NOMO-1 treated with dmso at 0.1 percent for 144 hours (cell line): ENCODE results near the gene SORCS2.
"Not testable (repeated sequence)": the region's sequence is repeated elsewhere in the genome, so short reads cannot be mapped to it uniquely, and the experiment has no call there.

Source experiments
- DNase-seq: peaks from one replicate; lab custom pipeline; 2025; ENCODE audit not compliant: unreplicated experiment; lab: John Stamatoyannopoulos, UW

The SORCS2 gene

DNA sequence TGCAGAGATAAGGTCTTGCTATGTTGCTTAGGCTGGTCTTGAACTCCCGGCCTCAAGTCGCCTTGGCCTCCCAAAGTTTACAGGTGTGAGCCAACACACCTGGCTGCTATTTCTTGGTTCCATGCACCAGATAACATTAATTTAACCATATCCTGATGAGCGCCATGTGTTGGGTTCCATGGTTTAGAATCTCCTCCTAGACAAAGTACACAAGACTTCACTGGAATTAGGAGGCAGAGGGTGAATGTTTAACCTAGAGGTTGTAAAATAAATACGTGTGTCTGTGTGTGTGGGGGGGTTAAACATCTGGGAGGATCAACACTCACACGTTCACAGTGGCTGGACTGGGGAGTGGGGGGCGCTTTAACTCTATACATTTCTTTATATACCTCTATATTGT, 32.4 kb upstream of the SORCS2 start:
- no peak for DNase-seq

DNA sequence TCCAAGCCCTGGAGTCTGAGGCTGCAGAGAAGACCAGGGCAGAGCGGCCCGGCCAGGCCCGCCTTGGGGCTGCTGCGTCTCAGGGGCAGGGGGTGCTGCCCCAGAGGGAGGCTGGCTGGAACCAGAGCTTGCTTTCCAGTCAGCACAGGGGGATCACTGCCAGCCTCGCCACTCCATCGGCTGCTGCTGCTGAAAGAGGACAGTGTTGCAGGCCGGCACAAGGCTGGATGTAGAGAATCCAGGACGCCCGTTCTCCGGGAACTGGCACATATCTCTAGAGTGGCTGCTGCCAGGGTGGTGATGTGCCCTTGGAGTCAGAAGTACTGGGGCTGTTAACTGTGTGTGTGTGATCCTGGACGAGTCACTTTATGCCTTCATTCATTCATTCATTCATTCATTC, 31.9 kb upstream of the SORCS2 start:
- no peak for DNase-seq

GRCh38 chr4:7160951-7161440, 31.3 kb upstream of the SORCS2 start:
- DNase-seq = no peak

DNA sequence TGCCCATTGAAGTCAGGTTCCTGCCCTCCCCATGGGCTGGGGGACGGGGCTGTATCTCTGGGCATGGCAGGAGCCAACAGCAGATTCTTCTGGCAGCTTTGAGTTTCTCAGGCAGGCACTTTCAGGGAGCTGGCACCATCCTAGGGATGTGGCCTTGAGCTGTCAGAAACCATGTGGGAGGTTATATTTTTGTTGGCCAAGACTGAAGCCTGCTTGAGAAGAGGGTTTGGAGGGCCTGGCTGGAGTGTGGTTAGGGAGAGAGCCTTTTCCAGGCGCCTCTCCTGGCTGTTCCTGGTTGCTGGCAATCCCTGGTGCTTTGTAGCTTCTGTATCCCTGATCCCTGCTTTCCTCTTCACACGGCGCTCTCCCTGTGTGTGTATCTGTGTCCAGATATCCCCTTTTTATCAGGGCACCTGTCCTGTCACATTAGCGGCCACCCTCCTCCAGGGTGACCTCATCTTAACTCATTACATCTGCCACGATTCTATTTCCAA, 30.6 kb upstream of the SORCS2 start:
- no peak for DNase-seq

GRCh38 chr4:7165056-7165873, 27.1 kb upstream of the SORCS2 start:
- not testable (repeated sequence) for DNase-seq

GRCh38 chr4:7165874-7166201, 26.5 kb upstream of the SORCS2 start:
- no peak for DNase-seq

- no peak for DNase-seq
These were observed 26.1 kb upstream of the SORCS2 start for GRCh38 chr4:7166237-7166636.

- no peak for DNase-seq
These were observed 25.2 kb upstream of the SORCS2 start for GRCh38 chr4:7166981-7167700.

DNA sequence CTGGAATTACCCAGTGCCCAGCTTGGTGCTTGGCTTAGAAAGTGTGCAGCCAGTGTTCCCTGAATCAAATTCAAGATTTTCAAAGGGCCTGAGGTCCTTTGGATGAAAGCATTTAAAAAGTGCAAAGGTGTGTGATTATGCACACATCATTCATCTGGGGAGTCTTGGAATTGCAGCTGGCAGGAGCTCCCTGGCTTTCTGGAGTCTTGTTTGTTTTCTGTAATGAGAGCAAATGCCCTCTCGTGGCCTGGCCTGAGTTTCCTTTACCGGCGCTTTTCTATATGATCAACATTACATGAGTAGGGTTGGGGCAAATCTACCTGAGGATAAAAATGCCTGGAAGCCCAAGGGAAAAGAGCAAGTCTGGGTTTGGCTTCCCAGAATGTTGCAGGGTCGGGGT, 24.6 kb upstream of the SORCS2 start:
- no peak for DNase-seq

DNA sequence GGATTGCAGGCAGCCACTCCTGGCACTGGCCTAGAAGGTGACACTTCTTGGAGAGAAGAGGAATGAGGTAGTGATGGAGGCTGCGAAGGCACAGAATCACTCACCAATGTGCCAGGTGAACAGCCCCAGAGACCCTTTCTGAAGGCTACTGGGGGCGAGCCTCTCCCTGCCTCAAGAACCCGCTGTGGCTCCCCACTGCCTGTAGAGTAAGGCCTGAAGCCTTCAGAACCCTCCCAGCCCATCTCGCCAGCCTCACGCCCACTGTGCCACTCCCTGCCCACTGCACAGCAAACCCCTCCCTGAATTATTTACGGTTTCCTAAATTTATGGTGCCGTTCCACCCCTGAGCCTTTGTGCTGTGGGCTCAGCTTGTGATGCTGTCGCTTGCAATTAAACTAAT, 24.2 kb upstream of the SORCS2 start:
- DNase-seq = no peak

- no peak for DNase-seq
These were observed 23.2 kb upstream of the SORCS2 start for GRCh38 chr4:7169134-7169533.

DNA sequence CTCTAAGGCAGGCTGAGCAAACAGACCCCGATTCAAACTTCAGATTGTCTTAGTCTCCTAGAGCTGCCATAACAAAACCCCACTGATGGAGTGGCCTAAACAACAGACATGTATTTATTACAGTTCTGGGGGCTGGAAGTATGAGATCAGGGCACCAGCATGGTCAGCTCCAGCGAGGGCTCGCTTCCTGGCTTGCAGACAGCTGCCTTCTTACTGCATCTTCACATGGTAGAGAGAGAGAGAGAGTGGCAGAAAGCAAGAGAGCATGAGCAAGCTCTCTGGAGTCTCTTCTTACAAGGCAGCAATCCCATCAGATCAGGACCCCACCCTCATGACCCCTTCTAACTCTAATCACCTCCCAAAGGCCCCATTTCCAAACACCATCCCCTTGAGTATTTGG, 22.3 kb upstream of the SORCS2 start:
- no peak for DNase-seq

GRCh38 chr4:7171191-7171900, 21.0 kb upstream of the SORCS2 start:
- no peak for DNase-seq

DNA sequence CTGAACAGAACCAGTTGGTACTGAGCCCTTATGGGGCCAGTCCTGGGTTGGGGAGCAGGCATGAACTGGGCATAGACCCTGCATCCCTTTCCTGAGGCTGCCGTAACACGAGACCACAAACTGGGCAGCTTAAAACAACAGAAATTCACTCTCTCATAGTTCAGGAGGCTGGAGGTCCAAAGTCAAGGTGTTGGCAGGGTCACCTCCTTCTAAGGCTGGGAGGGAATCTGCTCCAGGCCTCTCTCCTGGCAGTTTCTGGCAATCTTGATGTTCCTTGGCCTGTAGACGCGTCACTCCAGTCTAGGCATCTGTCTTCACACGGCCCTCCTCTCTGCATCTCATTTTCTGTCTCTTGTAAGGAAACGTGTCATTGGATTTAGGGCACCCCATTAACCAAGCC, 19.8 kb upstream of the SORCS2 start:
- no peak for DNase-seq

DNA sequence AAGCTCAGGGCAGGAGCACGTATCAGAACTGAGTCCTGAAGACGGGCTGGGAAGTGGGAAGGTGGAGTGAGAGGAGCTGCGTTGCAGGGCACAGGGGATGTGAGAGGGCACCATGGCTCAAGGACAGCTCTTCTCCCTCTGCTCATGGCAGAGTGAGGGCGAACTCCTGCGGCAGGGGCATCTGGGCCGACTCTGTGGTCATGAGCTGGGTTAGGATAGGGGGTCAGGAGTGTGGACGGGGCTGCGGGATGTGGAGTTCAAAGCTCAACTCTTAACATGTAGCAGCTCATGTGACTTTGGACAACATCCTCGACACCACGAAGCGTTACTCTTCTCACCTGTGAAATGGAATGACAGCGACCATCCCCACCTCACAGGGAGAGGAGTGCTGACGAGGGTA, 19.4 kb upstream of the SORCS2 start:
- no peak for DNase-seq

DNA sequence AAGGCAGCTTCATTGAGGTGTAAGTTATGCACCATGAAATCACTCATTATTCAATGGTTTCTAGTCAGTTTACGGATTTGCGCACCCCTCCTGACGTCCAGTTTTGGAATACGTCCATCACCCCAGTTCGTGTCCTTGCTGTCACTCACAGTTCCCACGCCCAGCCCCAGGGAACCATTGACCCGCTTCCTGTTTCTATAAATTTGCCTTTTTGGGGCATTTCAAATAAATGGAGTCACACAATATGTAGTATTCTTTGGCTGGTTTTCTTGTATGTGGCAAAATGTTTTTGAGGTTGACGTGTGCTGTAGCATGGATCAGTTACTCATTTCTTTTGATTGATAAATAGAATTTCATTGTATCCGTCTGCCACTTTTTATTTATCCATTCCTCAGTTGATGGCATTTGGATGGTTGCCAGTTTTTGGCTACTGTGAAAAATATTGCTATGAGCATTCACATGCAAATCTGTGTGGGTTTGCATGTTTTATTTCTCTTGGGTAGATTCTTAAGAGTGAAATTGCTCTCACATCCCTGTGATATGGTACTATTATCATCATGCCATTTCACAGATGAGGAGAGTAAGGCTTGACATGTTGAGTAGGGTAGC, 18.4 kb upstream of the SORCS2 start:
- no peak for DNase-seq

DNA sequence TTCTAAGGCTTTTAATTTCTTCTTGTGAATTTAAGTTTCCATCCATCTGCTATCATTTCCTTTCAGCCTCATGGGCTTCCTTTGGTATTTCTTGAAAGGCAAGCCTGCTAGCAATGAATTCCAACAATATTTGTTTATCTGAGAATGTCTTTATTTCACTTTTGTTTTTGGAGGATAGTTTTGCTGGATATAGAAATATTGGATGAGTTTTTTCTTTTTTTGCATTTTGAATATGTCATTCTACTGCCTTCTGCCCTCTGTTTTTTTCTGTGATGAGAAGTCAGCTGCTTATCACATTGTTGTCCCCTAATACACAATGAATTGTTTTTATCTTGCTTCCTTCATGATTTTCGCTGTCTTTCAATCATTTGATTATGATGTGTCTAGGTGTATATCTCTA, 13.2 kb upstream of the SORCS2 start:
- no peak for DNase-seq

GRCh38 chr4:7180938-7181337, 11.4 kb upstream of the SORCS2 start:
- no peak for DNase-seq

- no peak for DNase-seq
These were observed 9.7 kb upstream of the SORCS2 start for GRCh38 chr4:7182616-7183015.

DNA sequence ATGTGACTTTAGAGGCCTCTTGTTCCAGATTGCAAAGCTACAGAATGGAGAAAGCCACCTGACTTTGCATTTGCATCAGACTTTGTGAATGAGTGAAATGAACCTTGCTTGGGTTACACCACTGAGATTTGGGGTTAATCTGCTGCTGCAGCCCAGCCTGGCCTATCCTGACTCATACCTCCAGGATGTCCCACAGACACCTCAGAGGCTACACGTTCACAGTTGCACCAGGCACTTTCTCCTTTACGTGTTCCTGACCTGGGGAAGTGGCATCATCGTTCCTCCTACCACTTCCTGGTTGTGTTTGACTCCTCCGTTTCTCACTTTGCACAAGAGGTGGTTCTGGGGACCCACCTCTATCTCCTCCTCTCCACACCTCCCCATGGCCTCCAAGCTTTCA, 9.2 kb upstream of the SORCS2 start:
- no peak for DNase-seq

DNA sequence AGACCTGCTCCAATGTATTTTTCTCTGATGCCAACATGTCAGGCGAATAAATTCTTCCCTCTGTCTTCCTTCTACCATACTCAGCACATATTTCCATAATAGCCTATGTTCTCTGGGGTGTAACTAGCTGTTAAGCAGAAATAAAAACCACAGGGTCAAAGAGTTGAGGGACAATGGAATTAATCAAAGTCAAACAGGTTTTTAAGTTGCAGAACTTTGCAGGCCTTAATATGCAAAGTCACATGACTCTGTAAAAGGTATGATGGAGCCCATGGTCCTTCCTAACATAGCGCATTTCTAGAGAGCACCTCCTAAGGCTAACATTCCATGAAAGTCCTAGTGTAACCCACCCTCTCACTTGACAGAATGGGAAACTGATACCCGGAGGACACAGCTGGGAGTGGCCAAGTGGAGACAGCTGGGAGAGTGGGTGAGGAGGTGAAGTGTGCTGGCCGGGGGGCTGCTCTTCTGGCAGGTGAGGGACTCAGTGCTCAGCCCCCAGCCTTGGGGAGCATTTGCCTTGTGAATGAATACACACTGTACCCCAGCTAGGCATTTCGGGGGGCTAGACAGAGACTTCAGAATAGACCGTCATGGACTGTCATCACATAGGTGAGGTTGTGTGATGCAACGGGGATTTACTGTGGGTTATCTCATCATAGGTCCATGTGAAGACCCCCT, 8.4 kb upstream of the SORCS2 start:
- no peak for DNase-seq
